GM21529 (cell line): Measurements from ENCODE around the gene STT3A.
"Not testable (repeated sequence)": the region's sequence is repeated elsewhere in the genome, so short reads cannot be mapped to it uniquely, and the experiment has no call there.

ENCODE experiments used
- ATAC-seq: cut with Tn5 transposase; IDR thresholded peaks from one replicate; pipeline ENCODE4 v1.9.1; 2021; ENCODE audit not compliant: unreplicated experiment

STT3A gene

GRCh38 chr11:125592305-125593113, at the start of gene STT3A:
Gene STT3A, plus strand, starts transcription at chr11:125592852. Its CDS starts 3,064 bp downstream, at chr11:125595916.
- peak; percentile 96 for ATAC-seq

- ATAC-seq = no peak
Observed at GRCh38 chr11:125550780-125551179, 41.9 kb upstream of the STT3A start.

- no peak for ATAC-seq
Observed at GRCh38 chr11:125551835-125552342, 40.8 kb upstream of the STT3A start.

GRCh38 chr11:125552927-125553326, 39.7 kb upstream of the STT3A start:
- ATAC-seq = no peak

GRCh38 chr11:125553357-125553756, 39.3 kb upstream of the STT3A start:
- no peak for ATAC-seq

- no peak for ATAC-seq
Observed at GRCh38 chr11:125554038-125554437, 38.6 kb upstream of the STT3A start.

- ATAC-seq = no peak
Observed at GRCh38 chr11:125559888-125560287, 32.8 kb upstream of the STT3A start.

GRCh38 chr11:125561924-125562323, 30.7 kb upstream of the STT3A start:
- no peak for ATAC-seq

- no peak for ATAC-seq
Observed at GRCh38 chr11:125562430-125562829, 30.2 kb upstream of the STT3A start.

- ATAC-seq = no peak
Observed at GRCh38 chr11:125564357-125564756, 28.3 kb upstream of the STT3A start.

- no peak for ATAC-seq
Observed at GRCh38 chr11:125566235-125566634, 26.4 kb upstream of the STT3A start.

- ATAC-seq = peak; percentile 96
Observed at GRCh38 chr11:125568970-125569914, 23.4 kb upstream of the STT3A start, which contains the start of gene EI24. Gene EI24, plus strand, starts transcription at chr11:125569477. Its CDS starts 3,051 bp downstream, at chr11:125572528.

GRCh38 chr11:125569915-125570621, 22.6 kb upstream of the STT3A start:
- no peak for ATAC-seq

- ATAC-seq = no peak
Observed at GRCh38 chr11:125570952-125571351, 21.7 kb upstream of the STT3A start.

GRCh38 chr11:125572916-125573315, 19.7 kb upstream of the STT3A start:
- no peak for ATAC-seq

- not testable (repeated sequence) for ATAC-seq
Observed at GRCh38 chr11:125577181-125577580, 15.5 kb upstream of the STT3A start.

GRCh38 chr11:125578783-125579182, 13.9 kb upstream of the STT3A start:
- no peak for ATAC-seq

- ATAC-seq = no peak
Observed at GRCh38 chr11:125579811-125580210, 12.8 kb upstream of the STT3A start.

- no peak for ATAC-seq
Observed at GRCh38 chr11:125583496-125583895, 9.2 kb upstream of the STT3A start.

GRCh38 chr11:125585487-125585886, 7.2 kb upstream of the STT3A start:
- no peak for ATAC-seq

- ATAC-seq = no peak
Observed at GRCh38 chr11:125586623-125587022, 6.0 kb upstream of the STT3A start.
